ENCODE results near the gene MAGIX. TPM values are rescaled to one million over a fixed set of nuclear protein-coding genes. Genes with fewer than 3 reads are reported as not detected.

The MAGIX gene
- total RNA-seq, 2 experiments from 2014 or later, result 0.49 to 1.3 TPM

GRCh38 chrX:49197543-49198087 is 35.1 kb downstream of the MAGIX start:
- POLR2A ChIA-PET, result no interaction called here
- Mint-ChIP-seq H3K36me3 (ENCODE audit: low read depth) (no peaks in the 10 kb centered on the region), H3K4me3 (peak overlapping the region; percentile 60), H3K4me1 (peaks cover 35% of the 10 kb centered on the region), H3K9me3 (ENCODE audit: low read depth) (no peaks in the 10 kb centered on the region), H3K27ac (no peak overlapping the region), H3K27me3 (no peaks in the 10 kb centered on the region)
- ATAC-seq (no peak), DNase-seq (no peak)
- CTCF ChIA-PET, result no interaction called here
- intact Hi-C loops (cut with DNase I, micrococcal nuclease), result no loop called here

- ChIA-PET CTCF (no interaction called here), POLR2A (no interaction called here)
- intact Hi-C loops (cut with DNase I, micrococcal nuclease), result no loop called here
- DNase-seq, result peak; percentile 28
- Mint-ChIP-seq H3K27ac (no peak overlapping the region), H3K4me1 (peaks cover 24% of the 10 kb centered on the region), H3K4me3 (peak overlapping the region; percentile 60), H3K36me3 (ENCODE audit: low read depth) (no peaks in the 10 kb centered on the region), H3K9me3 (ENCODE audit: low read depth) (no peaks in the 10 kb centered on the region), H3K27me3 (no peaks in the 10 kb centered on the region)
- ATAC-seq, result no peak
Observed at GRCh38 chrX:49198540-49199314, 36.2 kb downstream of the MAGIX start.

- ATAC-seq (no peak), DNase-seq (no peak)
- H3K36me3 Mint-ChIP-seq (ENCODE audit: low read depth), result no peaks in the 10 kb centered on the region
- H3K4me1 Mint-ChIP-seq, result peaks cover 19% of the 10 kb centered on the region
- H3K9me3 Mint-ChIP-seq (ENCODE audit: low read depth), result no peaks in the 10 kb centered on the region
- ChIA-PET POLR2A (no interaction called here), CTCF (no interaction called here)
- peak overlapping the region; percentile 60 for H3K4me3 Mint-ChIP-seq
- H3K27me3 Mint-ChIP-seq, result no peaks in the 10 kb centered on the region
- H3K27ac Mint-ChIP-seq, result no peak overlapping the region
- intact Hi-C loops (cut with DNase I, micrococcal nuclease), result no loop called here
Observed at GRCh38 chrX:49199315-49199595, 36.7 kb downstream of the MAGIX start.

GRCh38 chrX:49199906-49200771 is 37.6 kb downstream of the MAGIX start, which contains the start of gene SYP:
Gene SYP (minus strand): TSS chrX:49200193. CDS start chrX:49200186, 7 bp downstream.
- intact Hi-C loops (cut with DNase I, micrococcal nuclease), result loop anchor here (1.0 to 2.0 kb wide), 4 partner anchors 9 to 99 kb away; partner anchors contain the start of gene PPP1R3F (in 1 of the 2)
- Mint-ChIP-seq H3K9me3 (ENCODE audit: low read depth) (no peaks in the 10 kb centered on the region), H3K27ac (peak within 1 kb of the TSS; percentile 69), H3K36me3 (ENCODE audit: low read depth) (no peaks in the 10 kb centered on the region), H3K27me3 (no peaks in the 10 kb centered on the region), H3K4me3 (peak within 1 kb of the TSS; percentile 60), H3K4me1 (peaks cover 19% of the 10 kb centered on the region)
- peak; percentile 95 for ATAC-seq
- POLR2A ChIA-PET, result no interaction called here
- CTCF ChIA-PET, result interaction anchor here (0.6 kb wide), 1 partner anchor 557 kb away, joined by 4 read pairs; no protein-coding TSS in a partner anchor
- DNase-seq, result peak; percentile 94

- intact Hi-C loops (cut with DNase I, micrococcal nuclease), result no loop called here
- no peak for ATAC-seq
- Mint-ChIP-seq H3K4me3 (no peak overlapping the region), H3K27ac (no peak overlapping the region), H3K9me3 (ENCODE audit: low read depth) (no peaks in the 10 kb centered on the region), H3K27me3 (no peaks in the 10 kb centered on the region), H3K4me1 (peaks cover 19% of the 10 kb centered on the region), H3K36me3 (ENCODE audit: low read depth) (no peaks in the 10 kb centered on the region)
- no peak for DNase-seq
- CTCF ChIA-PET, result no interaction called here
- POLR2A ChIA-PET, result interaction anchor here (0.7 kb wide), 1 partner anchor 47 kb away, joined by 4 read pairs; no protein-coding TSS in a partner anchor
Observed at GRCh38 chrX:49202022-49202421, 39.5 kb downstream of the MAGIX start.

GRCh38 chrX:49203536-49203935 is 41.0 kb downstream of the MAGIX start:
- intact Hi-C loops (cut with DNase I, micrococcal nuclease), result no loop called here
- no peaks in the 10 kb centered on the region for H3K36me3 Mint-ChIP-seq (ENCODE audit: low read depth)
- DNase-seq (no peak), ATAC-seq (no peak)
- POLR2A ChIA-PET, result no interaction called here
- CTCF ChIA-PET, result no interaction called here
- no peak overlapping the region for H3K27ac Mint-ChIP-seq
- no peaks in the 10 kb centered on the region for H3K9me3 Mint-ChIP-seq (ENCODE audit: low read depth)
- H3K4me1 Mint-ChIP-seq, result peaks cover 12% of the 10 kb centered on the region
- no peaks in the 10 kb centered on the region for H3K27me3 Mint-ChIP-seq
- no peak overlapping the region for H3K4me3 Mint-ChIP-seq

- no peaks in the 10 kb centered on the region for H3K36me3 Mint-ChIP-seq (ENCODE audit: low read depth)
- no peak for ATAC-seq
Observed at GRCh38 chrX:49204017-49204416, 41.5 kb downstream of the MAGIX start.

GRCh38 chrX:49204709-49205108 is 42.2 kb downstream of the MAGIX start:
- intact Hi-C loops (cut with DNase I, micrococcal nuclease), result no loop called here
- H3K4me1 Mint-ChIP-seq, result peaks cover 4% of the 10 kb centered on the region
- H3K27me3 Mint-ChIP-seq, result no peaks in the 10 kb centered on the region
- no peak for DNase-seq
- ChIA-PET CTCF (no interaction called here), POLR2A (no interaction called here)
- no peak for ATAC-seq
- H3K4me3 Mint-ChIP-seq, result no peak overlapping the region
- H3K27ac Mint-ChIP-seq, result no peak overlapping the region
- no peaks in the 10 kb centered on the region for H3K9me3 Mint-ChIP-seq (ENCODE audit: low read depth)
- H3K36me3 Mint-ChIP-seq (ENCODE audit: low read depth), result no peaks in the 10 kb centered on the region

More at GRCh38 chrX:49204017-49204416, 41.5 kb downstream of the MAGIX start:
- Mint-ChIP-seq H3K27ac (no peak overlapping the region), H3K4me3 (no peak overlapping the region), H3K9me3 (ENCODE audit: low read depth) (no peaks in the 10 kb centered on the region), H3K27me3 (no peaks in the 10 kb centered on the region), H3K4me1 (peaks cover 7% of the 10 kb centered on the region)
- ChIA-PET CTCF (no interaction called here), POLR2A (no interaction called here)
- no peak for DNase-seq
- intact Hi-C loops (cut with DNase I, micrococcal nuclease), result no loop called here

- ATAC-seq (no peak), DNase-seq (no peak)
- intact Hi-C loops (cut with DNase I, micrococcal nuclease), result no loop called here
- Mint-ChIP-seq H3K4me1 (peaks cover 3% of the 10 kb centered on the region), H3K4me3 (no peak overlapping the region), H3K27ac (no peak overlapping the region), H3K36me3 (ENCODE audit: low read depth) (no peaks in the 10 kb centered on the region), H3K27me3 (no peaks in the 10 kb centered on the region), H3K9me3 (ENCODE audit: low read depth) (no peaks in the 10 kb centered on the region)
- ChIA-PET CTCF (no interaction called here), POLR2A (no interaction called here)
Observed at GRCh38 chrX:49205443-49205842, 42.9 kb downstream of the MAGIX start.

GRCh38 chrX:49206543-49206942 is 44.0 kb downstream of the MAGIX start:
- intact Hi-C loops (cut with DNase I, micrococcal nuclease), result no loop called here
- Mint-ChIP-seq H3K27ac (no peak overlapping the region), H3K4me1 (no peaks in the 10 kb centered on the region), H3K27me3 (no peaks in the 10 kb centered on the region), H3K4me3 (no peak overlapping the region), H3K9me3 (ENCODE audit: low read depth) (no peaks in the 10 kb centered on the region), H3K36me3 (ENCODE audit: low read depth) (no peaks in the 10 kb centered on the region)
- ChIA-PET POLR2A (no interaction called here), CTCF (interaction anchor here (0.5 kb wide), 1 partner anchor 105 kb away, joined by 3 read pairs; no protein-coding TSS in a partner anchor)
- ATAC-seq, result no peak
- DNase-seq, result no peak

- Mint-ChIP-seq H3K4me3 (no peak overlapping the region), H3K27ac (no peak overlapping the region), H3K27me3 (no peaks in the 10 kb centered on the region), H3K9me3 (ENCODE audit: low read depth) (no peaks in the 10 kb centered on the region), H3K4me1 (no peaks in the 10 kb centered on the region), H3K36me3 (ENCODE audit: low read depth) (no peaks in the 10 kb centered on the region)
- intact Hi-C loops (cut with DNase I, micrococcal nuclease), result no loop called here
- ATAC-seq (no peak), DNase-seq (no peak)
- ChIA-PET CTCF (no interaction called here), POLR2A (no interaction called here)
Observed at GRCh38 chrX:49208399-49208798, 45.8 kb downstream of the MAGIX start.
